ENCODE results near the gene SALL1.

Gene SALL1

GRCh38 chr16:51141106-51141505 lies 10.0 kb downstream of the SALL1 start:
- Mint-ChIP-seq H3K36me3 (no peaks in the 10 kb centered on the region), H3K9me3 (peaks cover 4% of the 10 kb centered on the region in 2 donors), H3K4me1 (no peaks in the 10 kb centered on the region), H3K27me3 (peaks cover 8 to 20% of the 10 kb centered on the region in 2 donors), H3K27ac (no peak overlapping the region), H3K4me3 (no peak overlapping the region)
- DNase-seq (no peak), ATAC-seq (replicated peaks) (no peak)

GRCh38 chr16:51140112-51140511 lies 11.0 kb downstream of the SALL1 start:
- no peak overlapping the region for H3K27ac Mint-ChIP-seq
- H3K36me3 Mint-ChIP-seq: peaks cover 0 to 2% of the 10 kb centered on the region in 2 donors
- H3K4me3 Mint-ChIP-seq: no peak overlapping the region
- H3K4me1 Mint-ChIP-seq: no peaks in the 10 kb centered on the region
- DNase-seq (no peak), ATAC-seq (replicated peaks) (no peak)
- H3K27me3 Mint-ChIP-seq: peaks cover 11 to 20% of the 10 kb centered on the region in 2 donors
- peaks cover 4% of the 10 kb centered on the region in 2 donors for H3K9me3 Mint-ChIP-seq

GRCh38 chr16:51139568-51139967 lies 11.5 kb downstream of the SALL1 start:
- peaks cover 4% of the 10 kb centered on the region in 2 donors for H3K9me3 Mint-ChIP-seq
- peaks cover 0 to 3% of the 10 kb centered on the region in 2 donors for H3K36me3 Mint-ChIP-seq
- peaks cover 13 to 23% of the 10 kb centered on the region in 2 donors for H3K27me3 Mint-ChIP-seq
- no peak overlapping the region for H3K27ac Mint-ChIP-seq
- DNase-seq (no peak), ATAC-seq (replicated peaks) (no peak)
- no peaks in the 10 kb centered on the region for H3K4me1 Mint-ChIP-seq
- H3K4me3 Mint-ChIP-seq: no peak overlapping the region

GRCh38 chr16:51138178-51138577 lies 12.9 kb downstream of the SALL1 start:
- Mint-ChIP-seq H3K9me3 (peaks cover 4% of the 10 kb centered on the region in 2 donors), H3K27ac (no peak overlapping the region), H3K4me3 (no peak overlapping the region), H3K27me3 (peaks cover 22 to 34% of the 10 kb centered on the region in 2 donors), H3K4me1 (no peaks in the 10 kb centered on the region), H3K36me3 (peaks cover 0 to 8% of the 10 kb centered on the region in 2 donors)
- ATAC-seq (replicated peaks): no peak
- DNase-seq: no peak

GRCh38 chr16:51137097-51137496 lies 14.0 kb downstream of the SALL1 start:
- Mint-ChIP-seq H3K27me3 (peaks cover 17 to 42% of the 10 kb centered on the region in 2 donors), H3K4me3 (no peak overlapping the region), H3K4me1 (no peaks in the 10 kb centered on the region), H3K27ac (no peak overlapping the region), H3K36me3 (peaks cover 0 to 8% of the 10 kb centered on the region in 2 donors), H3K9me3 (peaks cover 4% of the 10 kb centered on the region in 2 donors)
- ATAC-seq (replicated peaks) (no peak), DNase-seq (no peak)

GRCh38 chr16:51134876-51135275 lies 16.2 kb downstream of the SALL1 start:
- peaks cover 17 to 56% of the 10 kb centered on the region in 2 donors for H3K27me3 Mint-ChIP-seq
- H3K4me3 Mint-ChIP-seq: no peak overlapping the region
- peaks cover 0 to 8% of the 10 kb centered on the region in 2 donors for H3K36me3 Mint-ChIP-seq
- H3K27ac Mint-ChIP-seq: peak overlapping the region; percentile 81
- H3K4me1 Mint-ChIP-seq: no peaks in the 10 kb centered on the region
- peaks cover 4% of the 10 kb centered on the region in 2 donors for H3K9me3 Mint-ChIP-seq
- ATAC-seq (replicated peaks): no peak
- no peak for DNase-seq

- DNase-seq (no peak), ATAC-seq (replicated peaks) (no peak)
- Mint-ChIP-seq H3K4me3 (no peak overlapping the region), H3K27me3 (peaks cover 17 to 51% of the 10 kb centered on the region in 2 donors), H3K4me1 (no peaks in the 10 kb centered on the region), H3K9me3 (peaks cover 4% of the 10 kb centered on the region in 2 donors), H3K36me3 (peaks cover 0 to 8% of the 10 kb centered on the region in 2 donors), H3K27ac (no peak overlapping the region)
Measured at GRCh38 chr16:51134269-51134812, 16.7 kb downstream of the SALL1 start.

GRCh38 chr16:51133688-51134087 lies 17.4 kb downstream of the SALL1 start:
- H3K4me3 Mint-ChIP-seq: no peak overlapping the region

GRCh38 chr16:51133183-51133582 lies 17.9 kb downstream of the SALL1 start:
- Mint-ChIP-seq H3K9me3 (no peaks in the 10 kb centered on the region), H3K4me3 (no peak overlapping the region), H3K4me1 (no peaks in the 10 kb centered on the region), H3K27me3 (peaks cover 17 to 51% of the 10 kb centered on the region in 2 donors), H3K36me3 (peaks cover 0 to 8% of the 10 kb centered on the region in 2 donors), H3K27ac (no peak overlapping the region)
- no peak for DNase-seq
- no peak for ATAC-seq (replicated peaks)

More at GRCh38 chr16:51133688-51134087, 17.4 kb downstream of the SALL1 start:
- DNase-seq: no peak
- ATAC-seq (replicated peaks): no peak
- Mint-ChIP-seq H3K36me3 (peaks cover 0 to 8% of the 10 kb centered on the region in 2 donors), H3K27me3 (peaks cover 17 to 51% of the 10 kb centered on the region in 2 donors), H3K4me1 (no peaks in the 10 kb centered on the region), H3K27ac (no peak overlapping the region), H3K9me3 (peaks cover 3% of the 10 kb centered on the region in 2 donors)

- H3K27ac Mint-ChIP-seq: no peak overlapping the region
- no peaks in the 10 kb centered on the region for H3K4me1 Mint-ChIP-seq
- DNase-seq (no peak), ATAC-seq (replicated peaks) (no peak)
- peaks cover 0 to 8% of the 10 kb centered on the region in 2 donors for H3K36me3 Mint-ChIP-seq
- H3K4me3 Mint-ChIP-seq: no peak overlapping the region
- no peaks in the 10 kb centered on the region for H3K9me3 Mint-ChIP-seq
- H3K27me3 Mint-ChIP-seq: peaks cover 17 to 51% of the 10 kb centered on the region in 2 donors
Measured at GRCh38 chr16:51132490-51133115, 18.5 kb downstream of the SALL1 start.

GRCh38 chr16:51131619-51132018 lies 19.5 kb downstream of the SALL1 start:
- Mint-ChIP-seq H3K4me1 (no peaks in the 10 kb centered on the region), H3K27me3 (peaks cover 17 to 61% of the 10 kb centered on the region in 2 donors), H3K4me3 (no peak overlapping the region), H3K9me3 (no peaks in the 10 kb centered on the region), H3K27ac (no peak overlapping the region), H3K36me3 (peaks cover 0 to 8% of the 10 kb centered on the region in 2 donors)
- DNase-seq (no peak), ATAC-seq (replicated peaks) (no peak)

- DNase-seq (no peak), ATAC-seq (replicated peaks) (no peak)
- peaks cover 14 to 54% of the 10 kb centered on the region in 2 donors for H3K27me3 Mint-ChIP-seq
- no peaks in the 10 kb centered on the region for H3K9me3 Mint-ChIP-seq
- H3K4me3 Mint-ChIP-seq: no peak overlapping the region
- H3K36me3 Mint-ChIP-seq: peaks cover 0 to 5% of the 10 kb centered on the region in 2 donors
- no peaks in the 10 kb centered on the region for H3K4me1 Mint-ChIP-seq
- no peak overlapping the region for H3K27ac Mint-ChIP-seq
Measured at GRCh38 chr16:51129105-51129504, 22.0 kb downstream of the SALL1 start.

- Mint-ChIP-seq H3K27me3 (peaks cover 14 to 41% of the 10 kb centered on the region in 2 donors), H3K27ac (no peak overlapping the region), H3K36me3 (no peaks in the 10 kb centered on the region), H3K9me3 (no peaks in the 10 kb centered on the region), H3K4me3 (no peak overlapping the region), H3K4me1 (no peaks in the 10 kb centered on the region)
- DNase-seq (no peak), ATAC-seq (replicated peaks) (no peak)
Measured at GRCh38 chr16:51125992-51126391, 25.1 kb downstream of the SALL1 start.

GRCh38 chr16:51124896-51125295 lies 26.2 kb downstream of the SALL1 start:
- Mint-ChIP-seq H3K36me3 (no peaks in the 10 kb centered on the region), H3K27ac (no peak overlapping the region), H3K4me3 (no peak overlapping the region), H3K9me3 (no peaks in the 10 kb centered on the region), H3K4me1 (no peaks in the 10 kb centered on the region), H3K27me3 (peaks cover 16 to 34% of the 10 kb centered on the region in 2 donors)
- DNase-seq (no peak), ATAC-seq (replicated peaks) (no peak)

- Mint-ChIP-seq H3K9me3 (no peaks in the 10 kb centered on the region), H3K4me1 (no peaks in the 10 kb centered on the region), H3K36me3 (no peaks in the 10 kb centered on the region), H3K27me3 (peaks cover 23 to 33% of the 10 kb centered on the region in 2 donors), H3K4me3 (no peak overlapping the region), H3K27ac (no peak overlapping the region)
- DNase-seq: no peak
- ATAC-seq (replicated peaks): no peak
Measured at GRCh38 chr16:51121850-51122249, 29.2 kb downstream of the SALL1 start.

All from stimulated activated naive B cell treated with anti-CD40 and anti-IgM and Interleukin-4, amounts not matched to agents 10 μg/mL and 1 μg/mL and 100 μg/mL, for 72 hours (primary cell).